ENCODE measurements around the gene TRMT61A.
A peak's percentile ranks its signal among the peaks of the same experiment; 100 is the strongest.

TRMT61A gene

DNA sequence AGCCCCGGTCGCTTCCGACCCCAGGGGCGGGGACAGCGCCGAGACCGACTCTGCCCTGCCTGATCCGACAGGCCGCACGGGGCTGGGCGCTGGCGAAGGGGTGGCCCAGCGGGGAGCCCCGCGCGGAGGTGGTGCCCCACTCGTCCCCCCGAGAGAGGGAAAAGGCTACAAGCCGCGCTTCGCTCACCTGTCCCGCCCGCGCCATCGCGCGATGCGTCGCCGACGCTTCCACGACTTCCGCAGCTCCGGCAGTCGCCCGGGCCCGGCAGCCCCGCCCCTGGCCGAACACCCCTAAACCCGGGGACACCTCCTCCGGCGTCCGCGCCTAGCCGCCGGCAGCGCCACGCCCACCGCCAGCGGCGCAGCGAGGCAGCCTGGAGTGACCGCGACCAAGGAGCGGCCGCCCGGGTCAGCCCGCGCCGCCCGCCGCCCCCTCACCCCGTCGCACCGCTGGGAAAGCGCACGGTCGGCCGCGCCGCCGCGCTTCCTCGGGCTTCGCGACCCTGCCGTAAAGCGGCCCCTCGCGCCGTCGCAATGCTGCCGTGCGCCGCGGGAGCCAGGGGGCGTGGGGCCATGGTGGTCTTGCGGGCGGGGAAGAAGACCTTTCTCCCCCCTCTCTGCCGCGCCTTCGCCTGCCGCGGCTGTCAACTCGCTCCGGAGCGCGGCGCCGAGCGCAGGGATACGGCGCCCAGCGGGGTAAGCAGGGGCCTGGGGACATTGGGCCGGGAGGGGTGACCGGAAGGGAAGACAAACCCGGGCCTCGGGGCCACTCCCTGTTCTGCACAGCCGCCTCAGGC, 33.6 kb downstream of the TRMT61A start, which contains the start of the genes BAG5 and COA8:
Gene BAG5, minus strand, starts transcription at position 229 of the 797 bp plus-strand sequence. CDS start 1,493 bp downstream, outside the sequence.
Gene COA8, plus strand, starts transcription at position 532 of the 797 bp plus-strand sequence. Its CDS starts 42 bp downstream, at position 574.
- H3K9me3 ChIP-seq (ENCODE audit: low read depth, low read length) = no peaks in the 10 kb centered on the region
- peaks cover 24% of the 10 kb centered on the region for H3K36me3 ChIP-seq (ENCODE audit: insufficient read depth, low read length)
- TF ChIP-seq POLR2AphosphoS5 (IDR thresholded peaks at IDR 0.05; ENCODE audit: borderline replicate concordance, low read depth, low read length) (peak; percentile 28; the same call in 1 of the 2 replicates), EZH2 (IDR thresholded peaks at IDR 0.05) (no peak)
- H3K9ac ChIP-seq (ENCODE audit: insufficient read length) = peak within 1 kb of the TSS; percentile 94
- DNase-seq (ENCODE audit: low read depth, low spot score) = no peak
- H3K27ac ChIP-seq = peak within 1 kb of the TSS; percentile 97
- peak within 1 kb of the TSS; percentile 94 for H3K4me3 ChIP-seq

DNA sequence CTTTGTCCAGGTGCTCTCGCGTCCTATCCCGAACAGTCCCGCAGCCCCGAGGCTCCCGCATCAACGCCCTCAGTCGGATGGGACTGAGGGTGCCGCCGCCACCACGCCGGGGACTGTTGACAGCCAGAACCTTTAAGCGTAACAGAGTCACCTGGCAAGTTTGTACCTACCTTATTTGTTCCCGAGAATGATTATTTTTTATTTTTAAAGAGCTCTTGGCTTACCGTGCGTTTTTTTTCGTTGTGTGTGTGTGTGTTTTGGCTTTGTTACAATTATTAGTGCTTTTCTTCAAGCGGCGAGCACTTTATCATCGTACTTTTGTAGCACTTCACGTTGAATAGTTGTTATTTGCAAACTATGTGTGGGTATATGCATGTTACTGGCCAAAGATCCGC, 34.2 kb downstream of the TRMT61A start:
- Histone ChIP-seq H3K27ac (no peak overlapping the region), H3K4me3 (peak overlapping the region; percentile 94), H3K9me3 (ENCODE audit: low read depth, low read length) (no peaks in the 10 kb centered on the region), H3K9ac (ENCODE audit: insufficient read length) (peak overlapping the region; percentile 94), H3K36me3 (ENCODE audit: insufficient read depth, low read length) (peaks cover 24% of the 10 kb centered on the region)
- TF ChIP-seq EZH2 (IDR thresholded peaks at IDR 0.05) (no peak), POLR2AphosphoS5 (IDR thresholded peaks at IDR 0.05; ENCODE audit: borderline replicate concordance, low read depth, low read length) (no peak), FOXP2 (optimal IDR thresholded peaks at IDR 0.05; ENCODE audit: control extremely low read depth, extremely low read length, insufficient read depth) (no peak)
- DNase-seq (ENCODE audit: low read depth, low spot score) = no peak

DNA sequence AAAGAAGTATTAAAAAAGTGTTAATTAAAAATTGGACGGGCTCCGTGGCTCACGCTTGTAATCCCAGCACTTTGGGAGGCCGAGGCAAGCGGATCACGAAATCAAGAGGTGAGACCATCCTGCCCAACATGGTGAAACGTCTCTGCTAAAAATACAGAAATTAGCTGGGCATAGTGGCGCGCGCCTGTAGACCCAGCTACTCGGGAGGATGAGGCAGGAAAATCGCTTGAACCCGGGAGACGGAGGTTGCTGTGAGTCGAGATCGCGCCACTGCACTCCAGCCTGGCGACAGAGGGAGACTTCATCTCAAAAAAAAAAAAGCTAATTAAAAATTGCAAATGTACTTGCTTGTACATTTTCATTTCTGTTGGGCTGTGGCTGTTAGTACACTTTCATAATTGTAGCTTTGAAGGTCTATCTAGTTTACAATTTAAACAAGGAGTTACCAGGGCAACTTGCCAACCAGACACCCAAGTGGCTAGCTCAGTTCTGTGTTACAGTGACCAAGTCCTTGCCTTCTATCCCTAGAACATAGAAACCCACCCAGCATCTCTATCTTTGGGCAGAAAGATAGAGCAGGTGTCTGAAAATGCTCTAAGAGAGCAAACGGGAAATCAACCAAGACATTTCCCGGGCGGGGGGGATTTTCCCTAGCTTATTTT, 35.0 kb downstream of the TRMT61A start:
- DNase-seq (ENCODE audit: low read depth, low spot score) = no peak
- TF ChIP-seq EZH2 (IDR thresholded peaks at IDR 0.05) (no peak), POLR2AphosphoS5 (IDR thresholded peaks at IDR 0.05; ENCODE audit: borderline replicate concordance, low read depth, low read length) (no peak), FOXP2 (optimal IDR thresholded peaks at IDR 0.05; ENCODE audit: control extremely low read depth, extremely low read length, insufficient read depth) (no peak)
- Histone ChIP-seq H3K36me3 (ENCODE audit: insufficient read depth, low read length) (peaks cover 20% of the 10 kb centered on the region), H3K9ac (ENCODE audit: insufficient read length) (peak overlapping the region; percentile 94), H3K27ac (no peak overlapping the region), H3K4me3 (peak overlapping the region; percentile 94), H3K9me3 (ENCODE audit: low read depth, low read length) (no peaks in the 10 kb centered on the region)

DNA sequence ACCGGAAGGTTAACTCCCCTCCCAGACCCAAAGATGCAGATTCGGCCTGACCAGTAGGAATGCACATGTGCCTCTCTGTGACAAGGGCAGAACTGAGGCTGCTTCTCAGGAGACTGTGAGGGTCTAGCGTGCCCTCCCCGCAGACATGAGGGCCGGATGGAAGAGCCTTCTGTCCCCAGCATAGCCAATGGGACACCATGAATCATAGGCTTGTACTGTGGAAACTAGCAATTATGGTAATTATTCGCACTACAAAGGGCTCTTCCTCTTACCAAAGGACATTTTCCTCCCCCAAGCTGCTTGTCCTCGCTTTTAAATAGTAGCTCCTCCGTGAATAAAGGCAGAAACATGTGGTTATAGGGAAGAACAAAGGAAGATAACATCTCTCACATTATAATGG, 40.0 kb downstream of the TRMT61A start:
- peaks cover 4% of the 10 kb centered on the region; the same call in 1 of the 2 replicates for H3K36me3 ChIP-seq (ENCODE audit: insufficient read depth, low read length)
- H3K27ac ChIP-seq = peak overlapping the region; percentile 54; the same call in 1 of the 2 replicates
- no peak for TF ChIP-seq POLR2AphosphoS5 (IDR thresholded peaks at IDR 0.05; ENCODE audit: borderline replicate concordance, low read depth, low read length)
- TF ChIP-seq FOXP2 (optimal IDR thresholded peaks at IDR 0.05; ENCODE audit: control extremely low read depth, extremely low read length, insufficient read depth) = no peak
- no peak for TF ChIP-seq EZH2 (IDR thresholded peaks at IDR 0.05)
- peak overlapping the region; percentile 19 for H3K9ac ChIP-seq (ENCODE audit: insufficient read length)
- no peaks in the 10 kb centered on the region for H3K9me3 ChIP-seq (ENCODE audit: low read depth, low read length)
- no peak for DNase-seq (ENCODE audit: low read depth, low spot score)
- no peak overlapping the region for H3K4me3 ChIP-seq

DNA sequence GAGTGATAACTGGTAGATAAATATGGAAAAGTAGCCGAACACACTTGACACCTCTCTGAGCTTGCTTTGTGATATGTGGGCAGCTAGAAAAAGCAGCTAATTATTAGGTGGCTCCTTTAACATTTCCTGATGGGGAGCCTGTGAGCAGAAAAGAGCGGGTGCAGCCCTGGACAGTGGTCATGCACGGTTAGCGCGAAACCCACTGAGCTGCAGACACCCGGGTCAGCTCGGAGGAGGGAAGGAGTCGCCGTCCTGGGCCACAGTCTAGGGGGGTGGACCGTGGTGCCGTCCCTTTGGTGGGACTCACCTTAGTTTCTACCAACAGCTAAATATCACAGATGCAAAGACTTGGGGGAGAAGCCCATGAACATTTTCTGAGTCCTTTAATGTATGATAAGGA, 40.4 kb downstream of the TRMT61A start:
- Histone ChIP-seq H3K27ac (peak overlapping the region; percentile 54; the same call in 1 of the 2 replicates), H3K36me3 (ENCODE audit: insufficient read depth, low read length) (peaks cover 5% of the 10 kb centered on the region), H3K4me3 (no peak overlapping the region), H3K9ac (ENCODE audit: insufficient read length) (peak overlapping the region; percentile 19), H3K9me3 (ENCODE audit: low read depth, low read length) (no peaks in the 10 kb centered on the region)
- TF ChIP-seq POLR2AphosphoS5 (IDR thresholded peaks at IDR 0.05; ENCODE audit: borderline replicate concordance, low read depth, low read length) (no peak), FOXP2 (optimal IDR thresholded peaks at IDR 0.05; ENCODE audit: control extremely low read depth, extremely low read length, insufficient read depth) (no peak)
- DNase-seq (ENCODE audit: low read depth, low spot score) = no peak

DNA sequence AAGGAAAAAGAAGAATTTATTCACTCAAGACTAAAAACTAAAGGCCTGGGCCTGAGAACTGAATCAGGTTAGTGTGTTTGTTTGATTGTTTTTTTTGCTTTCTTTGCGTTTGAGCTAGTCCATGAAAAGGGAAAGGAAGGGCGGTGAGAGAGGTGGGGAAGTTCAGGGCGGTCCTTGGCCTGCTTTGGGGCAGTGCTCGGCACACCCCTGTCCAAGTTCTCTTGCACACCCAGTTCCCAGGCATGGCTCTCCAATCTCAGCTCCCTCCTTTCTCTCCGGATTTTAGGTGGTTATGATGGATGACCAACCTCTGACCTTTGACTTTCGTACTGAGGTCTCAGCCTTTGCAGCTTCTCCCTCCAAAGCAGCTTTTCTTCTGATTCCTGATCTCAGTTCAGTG, 45.1 kb downstream of the TRMT61A start:
- Histone ChIP-seq H3K9me3 (ENCODE audit: low read depth, low read length) (no peaks in the 10 kb centered on the region), H3K27ac (0 out of 2 replicates have a peak overlapping the region, but pooled peaks have one; percentile 1), H3K36me3 (ENCODE audit: insufficient read depth, low read length) (peaks cover 20% of the 10 kb centered on the region), H3K4me3 (no peak overlapping the region), H3K9ac (ENCODE audit: insufficient read length) (no peak overlapping the region)
- DNase-seq (ENCODE audit: low read depth, low spot score) = no peak
- TF ChIP-seq EZH2 (IDR thresholded peaks at IDR 0.05) (no peak), FOXP2 (optimal IDR thresholded peaks at IDR 0.05; ENCODE audit: control extremely low read depth, extremely low read length, insufficient read depth) (no peak), POLR2AphosphoS5 (IDR thresholded peaks at IDR 0.05; ENCODE audit: borderline replicate concordance, low read depth, low read length) (no peak)

DNA sequence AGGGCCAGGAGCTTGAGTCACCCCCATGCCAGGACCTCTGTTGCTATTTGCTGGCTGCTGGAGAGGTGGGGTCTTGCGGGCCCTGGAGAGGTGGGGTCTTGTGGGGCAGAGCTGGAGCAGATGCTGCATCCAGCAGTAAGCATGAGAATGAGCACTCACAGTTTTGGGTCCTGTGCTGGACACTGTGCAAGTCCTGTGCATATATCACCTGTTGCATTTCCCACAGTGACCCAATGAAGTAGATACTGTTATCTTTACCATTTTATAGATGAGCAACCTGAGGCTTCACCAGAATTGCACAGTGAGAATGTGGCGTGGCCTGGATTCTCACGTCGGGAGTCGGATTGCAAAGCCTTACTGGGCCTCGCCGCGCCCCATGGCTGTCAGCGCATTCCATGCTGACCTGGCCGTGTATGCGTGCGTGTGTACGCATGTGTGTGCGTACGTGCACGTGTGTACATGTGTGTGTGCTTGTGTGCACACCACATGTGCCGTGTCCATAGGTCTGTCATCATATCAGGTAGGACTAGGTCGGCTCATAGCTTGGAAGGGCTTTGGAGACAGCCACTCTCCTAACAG, 45.8 kb downstream of the TRMT61A start:
- H3K9me3 ChIP-seq (ENCODE audit: low read depth, low read length) = no peaks in the 10 kb centered on the region
- H3K4me3 ChIP-seq = no peak overlapping the region
- peaks cover 20% of the 10 kb centered on the region for H3K36me3 ChIP-seq (ENCODE audit: insufficient read depth, low read length)
- DNase-seq (ENCODE audit: low read depth, low spot score) = no peak
- no peak overlapping the region for H3K27ac ChIP-seq
- H3K9ac ChIP-seq (ENCODE audit: insufficient read length) = no peak overlapping the region
- no peak for TF ChIP-seq POLR2AphosphoS5 (IDR thresholded peaks at IDR 0.05; ENCODE audit: borderline replicate concordance, low read depth, low read length)
- TF ChIP-seq FOXP2 (optimal IDR thresholded peaks at IDR 0.05; ENCODE audit: control extremely low read depth, extremely low read length, insufficient read depth) = no peak
- TF ChIP-seq EZH2 (IDR thresholded peaks at IDR 0.05) = no peak

All from SK-N-MC (cell line).